DND-41 (cell line): ENCODE measurements around the gene SLC26A6.

Experiments
- ATAC-seq: fragments of 200-7000 bp; cut with Tn5 transposase; 3 replicates; pipeline ENCODE4 v1.9.1; 2021; ENCODE audit warnings: low read depth; ENCODE audit not compliant: insufficient read depth
- DNase-seq: peaks from one replicate; pipeline ENCODE4 v3.0.0-alpha.2; 2020
- H2AFZ ChIP-seq: 2 replicates; pipeline ENCODE4 v1.6.0; 2012; ENCODE audit warnings: low read depth, low read length
- H3K27ac ChIP-seq: 2 replicates; pipeline ENCODE4 v1.5.1; 2012; ENCODE audit warnings: low read length, inconsistent platforms
- H3K27me3 ChIP-seq: fragments of 200-600 bp; sonication (generic); 2 replicates; pipeline ENCODE4 v1.6.0; 2012; ENCODE audit warnings: low read length, mild to moderate bottlenecking, inconsistent platforms; ENCODE audit not compliant: insufficient read depth, poor library complexity
- H3K36me3 ChIP-seq: 2 replicates; pipeline ENCODE4 v1.5.1; 2012; ENCODE audit warnings: low read length, inconsistent platforms; ENCODE audit not compliant: insufficient read depth
- H3K4me1 ChIP-seq: 2 replicates; pipeline ENCODE4 v1.5.1; 2012; ENCODE audit warnings: mild to moderate bottlenecking, low read length; ENCODE audit not compliant: insufficient read depth
- H3K4me2 ChIP-seq: 2 replicates; pipeline ENCODE4 v1.6.0; 2012; ENCODE audit warnings: mild to moderate bottlenecking, moderate library complexity, low read length, inconsistent platforms; ENCODE audit not compliant: insufficient read depth
- H3K4me3 ChIP-seq, 2 experiments: fragments of 200-600 bp in 1 of 2; shearing (Covaris generic) in 1 of 2; 2 replicates each; pipeline ENCODE4 v1.5.1; 2012 to 2016; ENCODE audit warnings: inconsistent platforms in 2 of 2, low read length in 2 of 2, mild to moderate bottlenecking in 2 of 2, low read depth in 1 of 2, moderate library complexity in 1 of 2
- H3K79me2 ChIP-seq: 2 replicates; pipeline ENCODE4 v1.6.0; 2012; ENCODE audit warnings: low read length, inconsistent platforms; ENCODE audit not compliant: insufficient read depth
- H3K9ac ChIP-seq: 2 replicates; pipeline ENCODE4 v1.6.0; 2012; ENCODE audit warnings: low read depth, mild to moderate bottlenecking, inconsistent platforms, low read length, moderate library complexity
- H3K9me3 ChIP-seq: 2 replicates; pipeline ENCODE4 v1.5.1; 2012; ENCODE audit warnings: low read length, moderate library complexity, mild to moderate bottlenecking, inconsistent platforms; ENCODE audit not compliant: insufficient read depth, severe bottlenecking
- H4K20me1 ChIP-seq: 2 replicates; pipeline ENCODE4 v1.6.0; 2012; ENCODE audit warnings: low read length; ENCODE audit not compliant: insufficient read depth
- EZH2 ChIP-seq: IDR thresholded peaks from 3 replicates; pipeline ENCODE4 v1.6.1; 2012; ENCODE audit warnings: borderline replicate concordance, low read depth, mild to moderate bottlenecking, moderate library complexity, low read length, inconsistent platforms; ENCODE audit not compliant: severe bottlenecking
- TF ChIP-seq, protein P1 (sequence below): IDR thresholded peaks from 2 replicates; pipeline ENCODE4 v1.5.1; 2012; ENCODE audit warnings: borderline replicate concordance, low read length, moderate library complexity, mild to moderate bottlenecking; ENCODE audit not compliant: poor library complexity, severe bottlenecking; ENCODE audit errors: extremely low read depth

Gene SLC26A6, protein sequence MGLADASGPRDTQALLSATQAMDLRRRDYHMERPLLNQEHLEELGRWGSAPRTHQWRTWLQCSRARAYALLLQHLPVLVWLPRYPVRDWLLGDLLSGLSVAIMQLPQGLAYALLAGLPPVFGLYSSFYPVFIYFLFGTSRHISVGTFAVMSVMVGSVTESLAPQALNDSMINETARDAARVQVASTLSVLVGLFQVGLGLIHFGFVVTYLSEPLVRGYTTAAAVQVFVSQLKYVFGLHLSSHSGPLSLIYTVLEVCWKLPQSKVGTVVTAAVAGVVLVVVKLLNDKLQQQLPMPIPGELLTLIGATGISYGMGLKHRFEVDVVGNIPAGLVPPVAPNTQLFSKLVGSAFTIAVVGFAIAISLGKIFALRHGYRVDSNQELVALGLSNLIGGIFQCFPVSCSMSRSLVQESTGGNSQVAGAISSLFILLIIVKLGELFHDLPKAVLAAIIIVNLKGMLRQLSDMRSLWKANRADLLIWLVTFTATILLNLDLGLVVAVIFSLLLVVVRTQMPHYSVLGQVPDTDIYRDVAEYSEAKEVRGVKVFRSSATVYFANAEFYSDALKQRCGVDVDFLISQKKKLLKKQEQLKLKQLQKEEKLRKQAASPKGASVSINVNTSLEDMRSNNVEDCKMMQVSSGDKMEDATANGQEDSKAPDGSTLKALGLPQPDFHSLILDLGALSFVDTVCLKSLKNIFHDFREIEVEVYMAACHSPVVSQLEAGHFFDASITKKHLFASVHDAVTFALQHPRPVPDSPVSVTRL

GRCh38 chr3:48635222-48636021 lies at the start of gene SLC26A6:
TSS of gene SLC26A6 (minus strand) at chr3:48635461. CDS start at chr3:48635393, 68 bp downstream.
- H3K36me3 ChIP-seq, result peaks cover 34% of the 10 kb centered on the region
- no peaks in the 10 kb centered on the region for H3K27me3 ChIP-seq
- H3K9me3 ChIP-seq, result no peaks in the 10 kb centered on the region
- peak within 1 kb of the TSS; percentile 72 for H3K9ac ChIP-seq
- peaks cover 27% of the 10 kb centered on the region for H3K4me1 ChIP-seq
- TF ChIP-seq, protein P1, sequence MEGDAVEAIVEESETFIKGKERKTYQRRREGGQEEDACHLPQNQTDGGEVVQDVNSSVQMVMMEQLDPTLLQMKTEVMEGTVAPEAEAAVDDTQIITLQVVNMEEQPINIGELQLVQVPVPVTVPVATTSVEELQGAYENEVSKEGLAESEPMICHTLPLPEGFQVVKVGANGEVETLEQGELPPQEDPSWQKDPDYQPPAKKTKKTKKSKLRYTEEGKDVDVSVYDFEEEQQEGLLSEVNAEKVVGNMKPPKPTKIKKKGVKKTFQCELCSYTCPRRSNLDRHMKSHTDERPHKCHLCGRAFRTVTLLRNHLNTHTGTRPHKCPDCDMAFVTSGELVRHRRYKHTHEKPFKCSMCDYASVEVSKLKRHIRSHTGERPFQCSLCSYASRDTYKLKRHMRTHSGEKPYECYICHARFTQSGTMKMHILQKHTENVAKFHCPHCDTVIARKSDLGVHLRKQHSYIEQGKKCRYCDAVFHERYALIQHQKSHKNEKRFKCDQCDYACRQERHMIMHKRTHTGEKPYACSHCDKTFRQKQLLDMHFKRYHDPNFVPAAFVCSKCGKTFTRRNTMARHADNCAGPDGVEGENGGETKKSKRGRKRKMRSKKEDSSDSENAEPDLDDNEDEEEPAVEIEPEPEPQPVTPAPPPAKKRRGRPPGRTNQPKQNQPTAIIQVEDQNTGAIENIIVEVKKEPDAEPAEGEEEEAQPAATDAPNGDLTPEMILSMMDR, result peak; percentile 63
- TF ChIP-seq EZH2, result no peak
- ATAC-seq (peak; percentile 96), DNase-seq (peak; percentile 96)
- H3K27ac ChIP-seq, result peak within 1 kb of the TSS; percentile 83
- peaks cover 9% of the 10 kb centered on the region; the same call in 1 of the 2 replicates for H3K79me2 ChIP-seq
- peaks cover 16% of the 10 kb centered on the region; the same call in 1 of the 2 replicates for H4K20me1 ChIP-seq
- H3K4me2 ChIP-seq, result peak within 1 kb of the TSS; percentile 99
- H3K4me3 ChIP-seq, result peak within 1 kb of the TSS; percentile 62 to 92
- peak within 1 kb of the TSS; percentile 95 for H2AFZ ChIP-seq

DNA sequence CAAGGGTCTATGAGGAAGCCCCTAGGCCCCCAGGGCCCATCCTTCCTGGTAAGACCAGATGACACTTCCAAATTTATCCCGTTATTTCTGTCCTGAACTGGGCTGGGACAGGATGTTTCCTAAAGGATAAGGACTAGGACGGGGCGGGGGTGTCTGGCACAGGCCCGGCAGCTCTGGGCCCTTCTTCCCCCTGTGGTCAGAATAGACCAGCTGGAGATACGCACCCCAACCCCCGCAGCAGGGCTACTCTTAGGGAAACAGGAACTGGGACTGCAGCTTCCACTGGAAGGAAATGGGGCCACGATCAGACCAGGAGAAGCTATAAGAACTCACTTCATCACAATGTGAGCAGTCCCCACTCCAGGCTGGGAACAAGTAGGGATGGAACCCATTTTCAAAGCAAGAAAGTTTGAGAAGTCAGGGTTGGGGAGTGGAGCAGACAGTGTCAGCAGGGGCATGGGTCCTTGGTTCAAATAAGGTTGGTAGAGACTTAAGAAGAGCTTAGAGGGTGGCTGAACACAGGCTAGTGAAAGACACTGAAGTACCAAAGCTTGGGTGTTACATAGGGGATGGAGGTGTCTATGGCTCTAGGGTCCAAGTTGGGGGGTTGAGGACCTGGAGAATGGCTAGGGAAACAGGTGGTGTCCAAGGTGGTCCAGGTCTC lies 49.4 kb upstream of the SLC26A6 start:
- Histone ChIP-seq H3K9ac (peak overlapping the region; percentile 92), H3K36me3 (peaks cover 63% of the 10 kb centered on the region), H3K9me3 (no peaks in the 10 kb centered on the region), H3K27ac (peak overlapping the region; percentile 7; the same call in 1 of the 2 replicates), H3K27me3 (no peaks in the 10 kb centered on the region), H3K4me1 (peaks cover 29% of the 10 kb centered on the region), H3K79me2 (peaks cover 20% of the 10 kb centered on the region), H3K4me2 (peak overlapping the region; percentile 88), H4K20me1 (peaks cover 20% of the 10 kb centered on the region), H3K4me3 (peak overlapping the region; percentile 1 to 97; a peak in 3 of 4 replicates), H2AFZ (no peak overlapping the region)
- DNase-seq (no peak), ATAC-seq (no peak)
- TF ChIP-seq, protein P1, result no peak
- TF ChIP-seq EZH2, result no peak

- peak overlapping the region in 1 of 2 experiments; percentile 97; a peak in 2 of 4 replicates for H3K4me3 ChIP-seq
- H3K4me1 ChIP-seq, result peaks cover 29% of the 10 kb centered on the region
- H3K79me2 ChIP-seq, result peaks cover 20% of the 10 kb centered on the region
- peak overlapping the region; percentile 88 for H3K4me2 ChIP-seq
- H3K9ac ChIP-seq, result peak overlapping the region; percentile 92; the same call in 1 of the 2 replicates
- DNase-seq (no peak), ATAC-seq (no peak)
- H4K20me1 ChIP-seq, result peaks cover 16% of the 10 kb centered on the region
- peak overlapping the region; percentile 18; the same call in 1 of the 2 replicates for H3K27ac ChIP-seq
- no peak overlapping the region for H2AFZ ChIP-seq
- TF ChIP-seq, protein P1, result no peak
- TF ChIP-seq EZH2, result no peak
- H3K27me3 ChIP-seq, result no peaks in the 10 kb centered on the region
- peaks cover 63% of the 10 kb centered on the region for H3K36me3 ChIP-seq
- no peaks in the 10 kb centered on the region for H3K9me3 ChIP-seq
These were observed 48.7 kb upstream of the SLC26A6 start for GRCh38 chr3:48684054-48684349.
